HG02759 (cell line): Measurements from ENCODE around the gene RS1.

Experiments used
- ATAC-seq: cut with Tn5 transposase; IDR thresholded peaks from one replicate; pipeline ENCODE4 v1.9.1; 2021; ENCODE audit warnings: mild to moderate bottlenecking, moderate library complexity; ENCODE audit not compliant: unreplicated experiment

The RS1 gene

GRCh38 chrX:18674417-18674787 lies 2.5 kb upstream of the RS1 start:
- ATAC-seq: peak; percentile 35

GRCh38 chrX:18668071-18668835 lies 3.7 kb downstream of the RS1 start:
- ATAC-seq: no peak

- no peak for ATAC-seq
These were observed 5.3 kb downstream of the RS1 start for GRCh38 chrX:18666614-18667013.

- no peak for ATAC-seq
These were observed 7.0 kb downstream of the RS1 start for GRCh38 chrX:18664947-18665346.

GRCh38 chrX:18661273-18661672 lies 10.6 kb downstream of the RS1 start:
- ATAC-seq: no peak

GRCh38 chrX:18654875-18655836 lies 16.8 kb downstream of the RS1 start:
- ATAC-seq: no peak

- no peak for ATAC-seq
These were observed 19.3 kb downstream of the RS1 start for GRCh38 chrX:18652636-18653035.

- ATAC-seq: no peak
These were observed 21.2 kb downstream of the RS1 start for GRCh38 chrX:18650662-18651061.

GRCh38 chrX:18649498-18649951 lies 22.4 kb downstream of the RS1 start:
- no peak for ATAC-seq

- ATAC-seq: no peak
These were observed 24.3 kb downstream of the RS1 start for GRCh38 chrX:18647621-18648020.

- no peak for ATAC-seq
These were observed 28.1 kb downstream of the RS1 start for GRCh38 chrX:18643853-18644252.

- no peak for ATAC-seq
These were observed 28.7 kb downstream of the RS1 start for GRCh38 chrX:18643243-18643642.

- no peak for ATAC-seq
These were observed 31.2 kb downstream of the RS1 start for GRCh38 chrX:18640686-18641085.

- no peak for ATAC-seq
These were observed 32.6 kb downstream of the RS1 start for GRCh38 chrX:18639280-18639679.

- ATAC-seq: no peak
These were observed 33.5 kb downstream of the RS1 start for GRCh38 chrX:18638398-18638797.

- no peak for ATAC-seq
These were observed 41.0 kb downstream of the RS1 start for GRCh38 chrX:18630934-18631333.

- no peak for ATAC-seq
These were observed 47.3 kb downstream of the RS1 start for GRCh38 chrX:18624599-18624998.

- ATAC-seq: no peak
These were observed 51.6 kb downstream of the RS1 start for GRCh38 chrX:18620349-18620748.

- no peak for ATAC-seq
These were observed 52.6 kb downstream of the RS1 start for GRCh38 chrX:18619288-18619687.

GRCh38 chrX:18617407-18617750 lies 54.5 kb downstream of the RS1 start:
- ATAC-seq: no peak

- no peak for ATAC-seq
These were observed 55.1 kb downstream of the RS1 start for GRCh38 chrX:18616688-18617406.
